NCI-H1092 treated with DMSO at 0.1 percent for 48 hours (cell line): ENCODE measurements around the gene AGPAT3.
"Not testable (repeated sequence)": the region's sequence is repeated elsewhere in the genome, so short reads cannot be mapped to it uniquely, and the experiment has no call there.

Experiments
- DNase-seq: peaks from one replicate; lab custom pipeline; 2025; lab: John Stamatoyannopoulos, UW

AGPAT3 gene

GRCh38 chr21:43864962-43865539, at the start of gene AGPAT3:
Gene AGPAT3, plus strand, starts transcription at chr21:43865223. Its CDS starts 94,459 bp downstream, at chr21:43959682.
- no peak for DNase-seq

- DNase-seq: no peak
Observed at GRCh38 chr21:43815991-43816390, 49.0 kb upstream of the AGPAT3 start.

GRCh38 chr21:43816611-43817071, 48.4 kb upstream of the AGPAT3 start:
- DNase-seq: no peak

GRCh38 chr21:43817157-43818086, 47.6 kb upstream of the AGPAT3 start:
- DNase-seq: no peak

GRCh38 chr21:43818685-43819084, 46.3 kb upstream of the AGPAT3 start:
- DNase-seq: no peak

- DNase-seq: no peak
Observed at GRCh38 chr21:43819511-43820405, 45.3 kb upstream of the AGPAT3 start.

GRCh38 chr21:43820466-43820865, 44.6 kb upstream of the AGPAT3 start:
- DNase-seq: no peak

- DNase-seq: not testable (repeated sequence)
Observed at GRCh38 chr21:43822166-43822565, 42.9 kb upstream of the AGPAT3 start.

GRCh38 chr21:43822741-43823140, 42.3 kb upstream of the AGPAT3 start:
- not testable (repeated sequence) for DNase-seq

- DNase-seq: no peak
Observed at GRCh38 chr21:43824333-43825241, 40.4 kb upstream of the AGPAT3 start.

- DNase-seq: no peak
Observed at GRCh38 chr21:43825242-43825935, 39.6 kb upstream of the AGPAT3 start.

- DNase-seq: no peak
Observed at GRCh38 chr21:43825936-43826622, 38.9 kb upstream of the AGPAT3 start.

GRCh38 chr21:43826623-43826974, 38.4 kb upstream of the AGPAT3 start:
- DNase-seq: no peak

GRCh38 chr21:43827015-43827611, 37.9 kb upstream of the AGPAT3 start:
- DNase-seq: no peak

GRCh38 chr21:43829161-43829560, 35.9 kb upstream of the AGPAT3 start:
- no peak for DNase-seq

- no peak for DNase-seq
Observed at GRCh38 chr21:43829575-43830119, 35.4 kb upstream of the AGPAT3 start.

GRCh38 chr21:43832158-43832550, 32.9 kb upstream of the AGPAT3 start:
- no peak for DNase-seq

GRCh38 chr21:43832648-43833047, 32.4 kb upstream of the AGPAT3 start:
- no peak for DNase-seq
